ENCODE data around the gene GCHFR. TPM values are rescaled to one million over a fixed set of nuclear protein-coding genes. Genes with fewer than 3 reads are reported as not detected.
A peak's percentile ranks its signal among the peaks of the same experiment; 100 is the strongest.

Gene GCHFR
- total RNA-seq, 1 donor from 2014 or later: 2.8 TPM

DNA sequence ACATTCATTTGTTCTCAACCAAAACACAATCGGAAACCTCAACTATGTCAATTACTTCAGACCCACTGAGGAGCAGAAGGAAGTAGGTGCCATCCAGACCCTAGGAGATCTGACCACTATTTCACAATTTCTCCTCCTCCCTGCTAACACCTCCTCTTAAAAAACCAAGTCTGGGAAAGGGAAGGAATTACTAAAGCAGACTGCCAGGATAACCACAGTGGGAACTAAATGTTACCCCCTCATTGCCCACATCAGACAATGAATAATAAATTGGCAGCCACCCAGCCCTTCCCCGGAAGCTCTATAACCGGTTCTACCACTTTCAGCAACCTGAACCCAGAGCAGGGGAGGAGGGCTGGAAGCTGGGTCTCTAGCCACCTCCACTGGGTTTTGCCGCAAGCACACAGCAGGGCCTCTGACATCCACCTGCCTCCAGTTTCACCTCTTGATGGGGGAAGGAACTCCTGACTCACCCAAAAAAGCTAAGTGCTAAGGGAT, 23.5 kb downstream of the GCHFR start:
- H3K4me1 Mint-ChIP-seq: peaks cover 9% of the 10 kb centered on the region
- H2AFZ ChIP-seq (replicated peaks): no peak overlapping the region
- DNase-seq (ENCODE audit: low spot score): no peak
- no peak overlapping the region for H3K4me3 ChIP-seq
- no peaks in the 10 kb centered on the region for H3K79me2 ChIP-seq (ENCODE audit: low read depth)
- H3K4me3 Mint-ChIP-seq: no peak overlapping the region
- H3K27ac Mint-ChIP-seq: peak overlapping the region; percentile 76
- H3K27ac ChIP-seq: no peak overlapping the region
- H3K9ac ChIP-seq: no peak overlapping the region
- no peaks in the 10 kb centered on the region for H3K27me3 ChIP-seq
- H3K36me3 Mint-ChIP-seq: peaks cover 7% of the 10 kb centered on the region
- peak overlapping the region; percentile 10 for H3K4me2 ChIP-seq
- H3K36me3 ChIP-seq: no peaks in the 10 kb centered on the region
- H3K4me1 ChIP-seq: peaks cover 21% of the 10 kb centered on the region
- TF ChIP-seq, protein P1, sequence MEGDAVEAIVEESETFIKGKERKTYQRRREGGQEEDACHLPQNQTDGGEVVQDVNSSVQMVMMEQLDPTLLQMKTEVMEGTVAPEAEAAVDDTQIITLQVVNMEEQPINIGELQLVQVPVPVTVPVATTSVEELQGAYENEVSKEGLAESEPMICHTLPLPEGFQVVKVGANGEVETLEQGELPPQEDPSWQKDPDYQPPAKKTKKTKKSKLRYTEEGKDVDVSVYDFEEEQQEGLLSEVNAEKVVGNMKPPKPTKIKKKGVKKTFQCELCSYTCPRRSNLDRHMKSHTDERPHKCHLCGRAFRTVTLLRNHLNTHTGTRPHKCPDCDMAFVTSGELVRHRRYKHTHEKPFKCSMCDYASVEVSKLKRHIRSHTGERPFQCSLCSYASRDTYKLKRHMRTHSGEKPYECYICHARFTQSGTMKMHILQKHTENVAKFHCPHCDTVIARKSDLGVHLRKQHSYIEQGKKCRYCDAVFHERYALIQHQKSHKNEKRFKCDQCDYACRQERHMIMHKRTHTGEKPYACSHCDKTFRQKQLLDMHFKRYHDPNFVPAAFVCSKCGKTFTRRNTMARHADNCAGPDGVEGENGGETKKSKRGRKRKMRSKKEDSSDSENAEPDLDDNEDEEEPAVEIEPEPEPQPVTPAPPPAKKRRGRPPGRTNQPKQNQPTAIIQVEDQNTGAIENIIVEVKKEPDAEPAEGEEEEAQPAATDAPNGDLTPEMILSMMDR (IDR thresholded peaks at IDR 0.05): no peak
- TF ChIP-seq EZH2phosphoT487 (IDR thresholded peaks at IDR 0.05) (no peak), EZH2 (IDR thresholded peaks at IDR 0.05) (no peak)
- no peaks in the 10 kb centered on the region for H3K9me3 ChIP-seq (ENCODE audit: low read depth)
- peaks cover 9% of the 10 kb centered on the region for H3F3A ChIP-seq (ENCODE audit: low read depth)
- H4K20me1 ChIP-seq (ENCODE audit: low read depth): peaks cover 23% of the 10 kb centered on the region
- no peaks in the 10 kb centered on the region for H3K9me3 Mint-ChIP-seq
- no peaks in the 10 kb centered on the region for H3K27me3 Mint-ChIP-seq (ENCODE audit: insufficient read depth, low read depth)

DNA sequence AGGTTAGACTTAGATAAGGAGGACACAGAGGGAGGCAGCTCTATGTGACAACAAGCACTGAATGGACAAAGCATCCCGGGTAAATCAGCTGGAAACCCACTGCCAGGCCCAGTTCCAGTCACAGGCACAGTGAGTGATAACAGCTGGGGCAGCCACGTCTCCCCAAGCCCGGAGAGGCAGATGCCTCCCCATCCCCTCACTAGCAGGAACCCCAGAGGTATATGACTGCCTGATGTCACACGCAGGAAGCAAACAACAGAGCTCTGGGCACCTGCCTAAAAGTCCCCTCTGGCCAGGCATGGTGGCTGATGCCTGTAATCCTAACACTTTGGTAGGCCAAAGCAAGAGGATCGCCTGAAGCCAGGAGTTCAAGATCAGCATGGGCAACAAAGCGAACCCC, 24.1 kb downstream of the GCHFR start:
- H3K27ac Mint-ChIP-seq: no peak overlapping the region
- TF ChIP-seq EZH2 (IDR thresholded peaks at IDR 0.05) (no peak), EZH2phosphoT487 (IDR thresholded peaks at IDR 0.05) (no peak)
- TF ChIP-seq, protein P1 (IDR thresholded peaks at IDR 0.05): no peak
- H3K4me2 ChIP-seq: peak overlapping the region; percentile 10

DNA sequence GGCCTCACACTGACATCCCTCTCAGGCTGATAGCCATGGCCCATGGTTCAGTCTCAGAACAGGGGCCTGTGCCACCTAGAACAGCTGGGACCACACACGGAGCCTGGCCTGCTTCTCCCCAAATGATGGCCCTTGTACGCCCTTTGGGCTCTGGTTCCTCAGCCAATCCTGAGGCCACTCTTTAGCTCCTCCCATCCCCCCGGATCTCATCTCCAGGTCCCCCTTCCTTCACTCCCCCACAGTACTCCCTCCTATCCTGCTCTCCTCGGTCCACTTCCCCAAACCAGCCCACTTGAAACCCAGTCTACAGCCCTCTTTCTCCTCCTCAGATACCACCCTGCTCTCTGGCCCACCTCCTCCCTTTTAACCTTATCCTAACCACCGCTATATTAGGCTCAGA, 25.3 kb downstream of the GCHFR start:
- Histone ChIP-seq H3K4me2 (no peak overlapping the region), H3K27me3 (no peaks in the 10 kb centered on the region), H3K27ac (no peak overlapping the region), H3K4me3 (no peak overlapping the region), H3K9ac (no peak overlapping the region), H3K79me2 (ENCODE audit: low read depth) (no peaks in the 10 kb centered on the region), H2AFZ (replicated peaks) (no peak overlapping the region), H3K9me3 (ENCODE audit: low read depth) (no peaks in the 10 kb centered on the region), H4K20me1 (ENCODE audit: low read depth) (peaks cover 23% of the 10 kb centered on the region), H3K4me1 (peaks cover 21% of the 10 kb centered on the region), H3K36me3 (no peaks in the 10 kb centered on the region), H3F3A (ENCODE audit: low read depth) (peaks cover 9% of the 10 kb centered on the region)
- TF ChIP-seq EZH2 (IDR thresholded peaks at IDR 0.05): no peak
- TF ChIP-seq, protein P1 (IDR thresholded peaks at IDR 0.05): no peak
- TF ChIP-seq EZH2phosphoT487 (IDR thresholded peaks at IDR 0.05): no peak
- H3K36me3 Mint-ChIP-seq: peaks cover 11% of the 10 kb centered on the region
- H3K27me3 Mint-ChIP-seq (ENCODE audit: insufficient read depth, low read depth): peaks cover 2% of the 10 kb centered on the region
- no peaks in the 10 kb centered on the region for H3K9me3 Mint-ChIP-seq
- peaks cover 12% of the 10 kb centered on the region for H3K4me1 Mint-ChIP-seq
- peak overlapping the region; percentile 6 for H3K27ac Mint-ChIP-seq
- DNase-seq (ENCODE audit: low spot score): no peak
- H3K4me3 Mint-ChIP-seq: no peak overlapping the region

More for the DNA sequence above, 24.1 kb downstream of the GCHFR start:
- H3K27me3 ChIP-seq: no peaks in the 10 kb centered on the region
- H3K4me3 Mint-ChIP-seq: no peak overlapping the region
- peaks cover 9% of the 10 kb centered on the region for H3K4me1 Mint-ChIP-seq
- H3K36me3 Mint-ChIP-seq: peaks cover 7% of the 10 kb centered on the region
- no peaks in the 10 kb centered on the region for H3K9me3 ChIP-seq (ENCODE audit: low read depth)
- H3K36me3 ChIP-seq: no peaks in the 10 kb centered on the region
- peaks cover 21% of the 10 kb centered on the region for H3K4me1 ChIP-seq
- H3K9me3 Mint-ChIP-seq: no peaks in the 10 kb centered on the region
- H2AFZ ChIP-seq (replicated peaks): no peak overlapping the region
- H3K4me3 ChIP-seq: no peak overlapping the region
- H3K27ac ChIP-seq: no peak overlapping the region
- peaks cover 23% of the 10 kb centered on the region for H4K20me1 ChIP-seq (ENCODE audit: low read depth)
- H3K9ac ChIP-seq: no peak overlapping the region
- DNase-seq (ENCODE audit: low spot score): peak; percentile 16
- H3F3A ChIP-seq (ENCODE audit: low read depth): peaks cover 9% of the 10 kb centered on the region
- H3K27me3 Mint-ChIP-seq (ENCODE audit: insufficient read depth, low read depth): peaks cover 2% of the 10 kb centered on the region
- H3K79me2 ChIP-seq (ENCODE audit: low read depth): no peaks in the 10 kb centered on the region
